Tibial artery (tissue), 4 donors: ENCODE measurements around the gene KRT1.

Source experiments
- DNase-seq, 2 donors: peaks; one replicate each; pipeline ENCODE4 v3.0.0-alpha.2; 2019
- H3K27ac ChIP-seq, 2 donors: fragments of 200-600 bp; sonication (generic) in 1 of 2; 1 replicate in 1 of 2; 2 replicates in 1 of 2; pipeline ENCODE4 v1.5.1; 2018 to 2019; ENCODE audit warnings: mild to moderate bottlenecking in 1 of 2
- H3K27me3 ChIP-seq, 2 donors: fragments of 200-600 bp; sonication (generic) in 1 of 2; one replicate each; pipeline versions ENCODE4 v1.5.1 to v1.6.0; 2016 to 2019
- H3K36me3 ChIP-seq, 3 donors: fragments of 200-600 bp; sonication (generic) in 2 of 3; one replicate each; pipeline ENCODE4 v1.5.1; 2016 to 2019; ENCODE audit warnings: mild to moderate bottlenecking in 2 of 3
- H3K4me1 ChIP-seq, 4 donors: fragments of 200-600 bp; sonication (generic) in 2 of 4; 1 replicate in 3 of 4; 2 replicates in 1 of 4; pipeline ENCODE4 v1.5.1; 2016 to 2019
- H3K4me3 ChIP-seq, 2 donors: fragments of 200-600 bp; sonication (generic) in 1 of 2; 1 replicate in 1 of 2; 2 replicates in 1 of 2; pipeline ENCODE4 v1.5.1; 2018 to 2019; ENCODE audit warnings: mild to moderate bottlenecking in 2 of 2
- H3K9me3 ChIP-seq, 3 donors: fragments of 200-600 bp; sonication (generic) in 1 of 3; one replicate each; pipeline ENCODE4 v1.5.1; 2016 to 2019
- intact Hi-C: fragments of 100-400 bp; cut with DNase I; formaldehyde crosslinking; loops from one replicate; pipeline ENCODE4 v1.15.0; 2023; ENCODE audit warnings: low total_unique reads
- TF ChIP-seq, protein P1 (sequence below), 2 experiments: fragments of 200-600 bp in 1 of 2; fragments of 450-650 bp in 1 of 2; IDR thresholded peaks; one replicate each; pipeline ENCODE4 v1.5.1; 2017 to 2019; ENCODE audit warnings: antibody characterized with exemption in 2 of 2, mild to moderate bottlenecking in 1 of 2, moderate library complexity in 1 of 2

KRT1 gene

DNA sequence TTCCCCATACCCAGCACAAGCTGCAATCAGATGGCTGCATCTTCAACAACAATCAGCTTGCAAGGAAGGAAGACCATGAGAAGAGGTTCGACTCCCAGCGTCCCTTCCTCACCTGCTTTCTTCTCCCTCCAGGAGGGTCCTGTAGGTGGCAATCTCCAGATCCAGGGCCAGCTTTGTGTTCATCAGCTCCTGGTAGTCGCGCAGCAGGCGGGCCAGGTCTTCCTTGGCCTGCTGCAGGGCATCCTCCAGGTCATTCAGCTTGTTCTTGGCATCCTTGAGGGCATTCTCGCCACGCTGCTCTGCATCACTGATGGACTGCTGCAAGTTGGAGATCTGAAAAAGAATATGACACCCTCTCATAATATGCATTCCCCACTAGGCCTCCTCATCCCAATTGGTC, 4.0 kb downstream of the KRT1 start:
- intact Hi-C loops, result no loop called here
- Histone ChIP-seq H3K27me3 (peaks cover 0 to 19% of the 10 kb centered on the region in 2 donors), H3K36me3 (no peaks in the 10 kb centered on the region), H3K9me3 (no peaks in the 10 kb centered on the region), H3K27ac (no peak overlapping the region), H3K4me1 (no peaks in the 10 kb centered on the region), H3K4me3 (no peak overlapping the region)
- DNase-seq, result no peak
- TF ChIP-seq, protein P1, sequence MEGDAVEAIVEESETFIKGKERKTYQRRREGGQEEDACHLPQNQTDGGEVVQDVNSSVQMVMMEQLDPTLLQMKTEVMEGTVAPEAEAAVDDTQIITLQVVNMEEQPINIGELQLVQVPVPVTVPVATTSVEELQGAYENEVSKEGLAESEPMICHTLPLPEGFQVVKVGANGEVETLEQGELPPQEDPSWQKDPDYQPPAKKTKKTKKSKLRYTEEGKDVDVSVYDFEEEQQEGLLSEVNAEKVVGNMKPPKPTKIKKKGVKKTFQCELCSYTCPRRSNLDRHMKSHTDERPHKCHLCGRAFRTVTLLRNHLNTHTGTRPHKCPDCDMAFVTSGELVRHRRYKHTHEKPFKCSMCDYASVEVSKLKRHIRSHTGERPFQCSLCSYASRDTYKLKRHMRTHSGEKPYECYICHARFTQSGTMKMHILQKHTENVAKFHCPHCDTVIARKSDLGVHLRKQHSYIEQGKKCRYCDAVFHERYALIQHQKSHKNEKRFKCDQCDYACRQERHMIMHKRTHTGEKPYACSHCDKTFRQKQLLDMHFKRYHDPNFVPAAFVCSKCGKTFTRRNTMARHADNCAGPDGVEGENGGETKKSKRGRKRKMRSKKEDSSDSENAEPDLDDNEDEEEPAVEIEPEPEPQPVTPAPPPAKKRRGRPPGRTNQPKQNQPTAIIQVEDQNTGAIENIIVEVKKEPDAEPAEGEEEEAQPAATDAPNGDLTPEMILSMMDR (IDR thresholded peaks at IDR 0.05), result no peak

DNA sequence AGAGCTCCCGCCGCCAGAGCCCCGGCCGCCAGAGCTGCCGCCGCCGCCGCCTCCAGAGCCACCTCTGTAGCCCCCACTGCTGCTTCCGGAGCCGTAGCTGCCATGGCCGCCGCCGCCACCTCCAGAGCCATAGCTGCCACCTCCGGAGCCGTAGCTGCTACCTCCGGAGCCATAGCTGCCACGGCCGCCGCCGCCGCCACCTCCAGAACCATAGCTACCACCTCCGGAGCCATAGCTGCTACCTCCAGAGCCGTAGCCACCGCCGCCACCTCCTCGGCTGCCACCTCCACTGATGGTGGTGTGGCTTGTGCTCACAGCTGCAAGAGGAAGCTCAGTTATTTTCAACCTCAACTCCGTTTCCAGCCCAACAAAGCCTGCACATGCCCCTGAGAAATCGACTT, 4.9 kb downstream of the KRT1 start:
- DNase-seq, result no peak
- Histone ChIP-seq H3K4me1 (no peaks in the 10 kb centered on the region), H3K9me3 (no peaks in the 10 kb centered on the region), H3K27ac (no peak overlapping the region), H3K27me3 (peaks cover 0 to 19% of the 10 kb centered on the region in 2 donors), H3K4me3 (no peak overlapping the region), H3K36me3 (no peaks in the 10 kb centered on the region)
- TF ChIP-seq, protein P1 (IDR thresholded peaks at IDR 0.05), result no peak
- intact Hi-C loops, result no loop called here

DNA sequence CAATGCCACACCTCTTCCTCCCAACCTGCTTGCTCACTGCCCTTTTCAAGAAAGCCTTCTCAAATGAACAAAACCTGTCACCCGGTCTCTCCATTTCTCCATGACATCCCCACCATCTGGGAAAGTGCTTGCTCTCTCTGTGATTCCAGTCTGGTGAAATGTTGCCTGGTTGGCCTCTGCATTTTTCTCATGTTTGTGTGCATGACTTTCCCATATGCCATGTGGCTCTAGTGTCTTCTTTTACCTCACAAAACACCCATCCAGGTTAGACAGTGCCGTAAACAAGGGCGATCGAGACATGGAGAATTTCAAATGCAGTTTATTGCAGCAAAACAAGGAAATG, 5.8 kb downstream of the KRT1 start:
- TF ChIP-seq, protein P1 (IDR thresholded peaks at IDR 0.05), result no peak
- intact Hi-C loops, result no loop called here
- Histone ChIP-seq H3K9me3 (no peaks in the 10 kb centered on the region), H3K27me3 (peaks cover 0 to 19% of the 10 kb centered on the region in 2 donors), H3K27ac (no peak overlapping the region), H3K36me3 (no peaks in the 10 kb centered on the region), H3K4me1 (no peaks in the 10 kb centered on the region), H3K4me3 (no peak overlapping the region)
- DNase-seq, result no peak

DNA sequence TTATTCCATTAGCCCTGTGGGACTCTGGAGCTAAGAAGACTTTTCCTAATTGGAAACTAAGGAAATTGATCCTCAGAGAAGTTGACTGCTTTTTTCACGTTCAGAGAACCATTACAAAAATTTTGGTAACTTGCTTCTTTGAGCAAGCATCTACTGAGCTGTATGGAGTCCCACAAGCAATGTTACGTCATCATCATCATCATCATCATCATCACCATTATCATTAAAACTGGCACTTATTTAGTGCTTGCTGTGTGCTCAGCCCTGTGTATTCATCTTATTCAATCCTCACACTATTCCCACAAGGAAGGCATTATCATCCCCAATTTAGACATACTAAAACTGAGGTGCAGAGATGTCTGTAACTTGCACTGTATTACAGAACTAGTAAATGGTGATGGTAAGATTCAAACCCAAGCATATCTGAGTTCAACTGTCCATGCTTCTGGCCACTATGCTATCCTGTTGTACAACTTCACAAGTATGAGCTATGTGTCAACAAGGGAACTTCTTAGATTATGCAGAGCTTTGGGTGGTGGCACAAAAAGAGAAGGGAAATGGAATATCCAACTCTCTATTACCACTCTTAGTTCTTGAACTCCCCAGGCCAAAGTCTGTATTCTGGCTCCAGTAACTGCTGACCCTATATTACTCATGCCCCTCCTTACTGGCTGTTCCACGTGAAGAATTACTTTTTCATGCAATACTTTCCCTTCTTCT, 6.3 kb downstream of the KRT1 start:
- Histone ChIP-seq H3K9me3 (no peaks in the 10 kb centered on the region), H3K36me3 (no peaks in the 10 kb centered on the region), H3K4me3 (no peak overlapping the region), H3K27me3 (peaks cover 0 to 19% of the 10 kb centered on the region in 2 donors), H3K4me1 (no peaks in the 10 kb centered on the region), H3K27ac (no peak overlapping the region)
- intact Hi-C loops, result no loop called here
- DNase-seq, result no peak
- TF ChIP-seq, protein P1 (IDR thresholded peaks at IDR 0.05), result no peak

DNA sequence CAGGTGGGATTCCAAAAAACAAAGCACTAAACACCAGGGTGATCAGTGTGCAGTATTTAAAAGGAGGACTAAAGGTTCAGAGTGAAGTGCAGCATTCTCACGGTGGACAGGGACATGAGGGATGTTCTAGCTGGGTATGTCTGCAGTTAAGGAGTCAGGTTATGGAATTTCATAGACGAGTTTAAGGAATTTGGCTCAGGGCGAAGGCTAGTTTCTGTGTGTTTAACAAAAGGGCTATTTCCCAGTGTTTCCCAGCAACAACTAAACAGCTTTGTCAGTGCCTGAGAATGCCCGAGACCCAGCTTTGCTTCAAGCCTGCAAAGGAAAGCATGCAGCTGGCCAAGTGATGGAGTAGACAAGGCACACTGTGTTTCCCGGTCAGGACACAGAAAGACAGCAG, 7.0 kb downstream of the KRT1 start:
- no peaks in the 10 kb centered on the region for H3K36me3 ChIP-seq
- no peak overlapping the region for H3K4me3 ChIP-seq
- H3K4me1 ChIP-seq, result no peaks in the 10 kb centered on the region
- no peak for DNase-seq
- H3K27me3 ChIP-seq, result peaks cover 0 to 19% of the 10 kb centered on the region in 2 donors
- TF ChIP-seq, protein P1 (IDR thresholded peaks at IDR 0.05), result no peak
- H3K9me3 ChIP-seq, result no peaks in the 10 kb centered on the region
- intact Hi-C loops, result no loop called here
- H3K27ac ChIP-seq, result no peak overlapping the region
